B cell (primary cell): Measurements from ENCODE around the gene ZNF277. TPM values are rescaled to one million over a fixed set of nuclear protein-coding genes. Genes with fewer than 3 reads are reported as not detected.

Source experiments
- ATAC-seq: fragments of 200-7000 bp; cut with Tn5 transposase; one replicate; pipeline ENCODE4 v1.10.0; 2021; ENCODE audit warnings: low read depth, mild to moderate bottlenecking, moderate number of reproducible peaks, moderate library complexity
- CTCF ChIA-PET: fragments of 350-600 bp; sonication (Branson Sonifier 250); formaldehyde crosslinking; loops from one replicate; lab custom pipeline; 2021; ENCODE audit warnings: antibody characterized with exemption, inconsistent platforms; lab: Charles Lee
- POLR2A ChIA-PET: fragments of 350-600 bp; sonication (Branson Sonifier 250); formaldehyde crosslinking; loops from one replicate; lab custom pipeline; 2021; ENCODE audit warnings: antibody characterized with exemption; lab: Charles Lee
- DNase-seq: peaks from one replicate; pipeline ENCODE4 v3.0.0; 2013
- H2AFZ ChIP-seq: 2 replicates; pipeline ENCODE4 v1.6.1; 2012; ENCODE audit warnings: mild to moderate bottlenecking, low read depth, low read length; ENCODE audit not compliant: insufficient read depth, poor library complexity, severe bottlenecking
- H3K27ac ChIP-seq, 2 donors: 1 replicate in 1 of 2; 2 replicates in 1 of 2; pipeline ENCODE4 v1.5.1; 2012 to 2013; ENCODE audit warnings: low read length in 2 of 2, mild to moderate bottlenecking in 2 of 2, moderate library complexity in 1 of 2
- H3K27me3 ChIP-seq, 4 experiments: fragments of 200-600 bp in 1 of 4; sonication (generic) in 1 of 4; replicated peaks in 1 of 4; 1 replicate in 2 of 4; 2 replicates in 2 of 4; pipeline versions ENCODE4 v1.6.1 to v1.7.0; 2013 to 2016; ENCODE audit warnings: low read length in 3 of 4, mild to moderate bottlenecking in 2 of 4, mixed read lengths in 1 of 4, moderate library complexity in 1 of 4; ENCODE audit not compliant: insufficient read depth in 4 of 4, control insufficient read depth in 3 of 4; ENCODE audit errors: control extremely low read depth in 1 of 4
- H3K36me3 ChIP-seq, 2 experiments: replicated peaks in 1 of 2; 1 replicate in 1 of 2; 2 replicates in 1 of 2; pipeline versions ENCODE4 v1.6.1 to v1.7.1; 2013; ENCODE audit warnings: low read length in 1 of 2; ENCODE audit not compliant: insufficient read depth in 2 of 2, control insufficient read depth in 1 of 2; ENCODE audit errors: control extremely low read depth in 1 of 2, extremely low read depth in 1 of 2
- H3K4me1 ChIP-seq, 2 donors: fragments of 200-600 bp in 1 of 2; sonication (generic) in 1 of 2; 1 replicate in 1 of 2; 2 replicates in 1 of 2; pipeline versions ENCODE4 v1.5.1 to v1.6.1; 2013 to 2017; ENCODE audit warnings: low read length in 2 of 2; ENCODE audit not compliant: control insufficient read depth in 2 of 2, insufficient read depth in 2 of 2
- H3K4me2 ChIP-seq: replicated peaks from 2 replicates; pipeline ENCODE3; 2012; ENCODE audit warnings: mild to moderate bottlenecking, low read depth, low read length; ENCODE audit not compliant: poor library complexity, severe bottlenecking
- H3K4me3 ChIP-seq, 5 experiments: fragments of 200-600 bp in 1 of 5; sonication (generic) in 1 of 5; 1 replicate in 3 of 5; 2 replicates in 2 of 5; pipeline versions ENCODE4 v1.5.1 to v1.7.0; 2011 to 2016; ENCODE audit warnings: low read length in 4 of 5, mild to moderate bottlenecking in 4 of 5, low read depth in 2 of 5, control low read depth in 1 of 5, moderate library complexity in 1 of 5; ENCODE audit not compliant: insufficient read depth in 1 of 5; ENCODE audit errors: control extremely low read depth in 1 of 5, extremely low read depth in 1 of 5
- H3K79me2 ChIP-seq: fragments of 200-600 bp; sonication (generic); one replicate; pipeline ENCODE4 v1.6.0; 2016; ENCODE audit warnings: low read length; ENCODE audit not compliant: control insufficient read depth, insufficient read depth
- H3K9ac ChIP-seq: fragments of 200-600 bp; sonication (generic); 2 replicates; pipeline ENCODE4 v1.6.1; 2017; ENCODE audit warnings: mild to moderate bottlenecking, low read length, moderate library complexity
- H3K9me3 ChIP-seq, 3 donors: one replicate each; pipeline versions ENCODE4 v1.6.1 to v1.7.1; 2013; ENCODE audit warnings: low read length in 2 of 3; ENCODE audit not compliant: control insufficient read depth in 2 of 3, insufficient read depth in 1 of 3; ENCODE audit errors: control extremely low read depth in 1 of 3
- H4K20me1 ChIP-seq: 2 replicates; pipeline ENCODE4 v1.6.0; 2012; ENCODE audit warnings: mild to moderate bottlenecking, low read length; ENCODE audit not compliant: insufficient read depth, control insufficient read depth, poor library complexity, severe bottlenecking
- H3K27ac Mint-ChIP-seq: one replicate; pipeline ENCODE4 v1.8.0; 2021; ENCODE audit warnings: mixed read lengths
- H3K27me3 Mint-ChIP-seq: one replicate; pipeline ENCODE4 v1.8.0; 2021; ENCODE audit warnings: mixed read lengths
- H3K4me1 Mint-ChIP-seq: one replicate; pipeline ENCODE4 v1.8.0; 2021; ENCODE audit warnings: mixed read lengths
- H3K4me3 Mint-ChIP-seq: one replicate; pipeline ENCODE4 v1.8.0; 2021; ENCODE audit warnings: mixed read lengths
- H3K9me3 Mint-ChIP-seq: one replicate; pipeline ENCODE4 v1.8.0; 2022; ENCODE audit warnings: mixed read lengths; ENCODE audit not compliant: insufficient read depth
- CTCF ChIP-seq: fragments of 200-600 bp; IDR thresholded peaks from one replicate; pipeline ENCODE4 v1.8.0; 2022; ENCODE audit warnings: antibody characterized with exemption, mild to moderate bottlenecking
- EZH2 ChIP-seq: IDR thresholded peaks from 2 replicates; pipeline ENCODE4 v1.6.1; 2012; ENCODE audit warnings: borderline replicate concordance, low read depth, mild to moderate bottlenecking, moderate library complexity, low read length; ENCODE audit not compliant: insufficient read depth, poor library complexity, severe bottlenecking
- WGBS: methylation state at CpG from one replicate; pipeline ENCODE4 v1.1.5; 2013; ENCODE audit warnings: missing lambda C conversion rate; ENCODE audit not compliant: insufficient coverage; 5-methylcytosine and 5-hydroxymethylcytosine counted together
- intact Hi-C: fragments of 100-400 bp; cut with micrococcal nuclease; formaldehyde crosslinking; loops from one replicate; pipeline ENCODE4 v1.10.0; 2022
- polyA plus RNA-seq: library from polyadenylated mRNA; depleted of rRNA; stranded (reverse); fragments of >200 nt; gene quantifications from 2 replicates; pipeline ENCODE4 v1.2.3, GENCODE V29; 2012
- total RNA-seq, 2 donors: library from RNA; stranded (reverse); fragments of 120-200 nt in 1 of 2; gene quantifications; 1 replicate in 1 of 2; 2 replicates in 1 of 2; pipeline versions ENCODE4 v1.2.3 to v1.2.4, GENCODE V29; 2013 to 2022

The ZNF277 gene
- total and polyA plus RNA-seq, 2 donors (not counting 1 experiment from before 2014, with no cell fraction given): 9.5 to 18.6 TPM

GRCh38 chr7:112206991-112207592, 597 bp downstream of the ZNF277 start:
- ATAC-seq (no peak), DNase-seq (no peak)
- Mint-ChIP-seq H3K27ac (peak overlapping the region; percentile 92), H3K4me3 (peak overlapping the region; percentile 91), H3K27me3 (peaks cover 20% of the 10 kb centered on the region), H3K4me1 (peaks cover 46% of the 10 kb centered on the region), H3K9me3 (no peaks in the 10 kb centered on the region)
- Histone ChIP-seq H3K4me3 (peak overlapping the region; percentile 71 to 97 (median 91)), H4K20me1 (peaks cover under 1% of the 10 kb centered on the region), H3K4me2 (peak overlapping the region; percentile 99), H3K36me3 (no peaks in the 10 kb centered on the region), H3K27me3 (peaks cover 0 to 31% (median 24%) of the 10 kb centered on the region in 4 experiments), H2AFZ (peak overlapping the region; percentile 98), H3K27ac (peak overlapping the region; percentile 26 to 67), H3K4me1 (peaks cover 27 to 29% of the 10 kb centered on the region in 2 donors), H3K79me2 (peaks cover 66% of the 10 kb centered on the region), H3K9me3 (no peaks in the 10 kb centered on the region), H3K9ac (peak overlapping the region; percentile 94)
- WGBS: 0% methylated on average over 3 of the region's 14 CpGs
- intact Hi-C loops: loop anchor here (1.0 to 2.0 kb wide), 4 partner anchors 126 to 911 kb away; partner anchors contain the start of genes SMIM30 and TMEM168
- CTCF ChIA-PET: no interaction called here
- no peak for TF ChIP-seq CTCF
- no peak for TF ChIP-seq EZH2
- POLR2A ChIA-PET: interaction anchor here (1.1 kb wide), 1 partner anchor 184 kb away, joined by 3 read pairs; no protein-coding TSS in a partner anchor

DNA sequence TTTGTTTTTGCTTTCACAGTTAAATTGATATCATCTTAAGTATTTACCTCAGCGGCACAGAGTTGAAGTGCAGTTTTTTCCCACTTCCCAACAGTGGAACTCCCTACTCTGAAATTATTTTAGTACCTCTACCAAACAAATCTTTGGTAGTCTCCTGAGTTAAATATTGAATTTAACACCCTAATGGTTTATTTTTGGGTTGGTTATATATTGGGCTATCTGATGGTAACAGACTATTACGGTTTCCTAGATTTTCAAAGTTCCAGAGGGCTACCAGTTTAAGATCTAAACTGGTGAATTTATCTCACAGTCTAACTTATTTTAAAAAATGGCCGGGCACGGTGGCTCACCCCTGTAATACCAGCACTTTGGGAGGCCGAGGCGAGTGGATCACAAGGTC, 1.3 kb downstream of the ZNF277 start:
- Mint-ChIP-seq H3K9me3 (no peaks in the 10 kb centered on the region), H3K4me3 (peak overlapping the region; percentile 91), H3K27me3 (peaks cover 16% of the 10 kb centered on the region), H3K4me1 (peaks cover 47% of the 10 kb centered on the region), H3K27ac (no peak overlapping the region)
- H3K4me1 ChIP-seq: peaks cover 27 to 29% of the 10 kb centered on the region in 2 donors
- ChIA-PET CTCF (no interaction called here), POLR2A (no interaction called here)
- H4K20me1 ChIP-seq: peaks cover 6% of the 10 kb centered on the region
- H3K27me3 ChIP-seq: peaks cover 0 to 25% (median 19%) of the 10 kb centered on the region in 4 experiments
- H3K9me3 ChIP-seq: no peaks in the 10 kb centered on the region
- no peak overlapping the region for H3K4me3 ChIP-seq
- DNase-seq: no peak
- no peak overlapping the region for H3K27ac ChIP-seq
- intact Hi-C loops: loop anchor here (2.0 kb wide), 2 partner anchors 127 to 583 kb away; partner anchors contain the start of gene TMEM168
- H2AFZ ChIP-seq: no peak overlapping the region
- H3K4me2 ChIP-seq: peak overlapping the region; percentile 99
- no peak for TF ChIP-seq CTCF
- TF ChIP-seq EZH2: no peak
- H3K36me3 ChIP-seq: no peaks in the 10 kb centered on the region
- no peak overlapping the region for H3K9ac ChIP-seq
- 100% methylated on average over 4 of the region's 6 CpGs for WGBS
- peaks cover 72% of the 10 kb centered on the region for H3K79me2 ChIP-seq
- ATAC-seq: no peak
